Endothelial cell of umbilical vein (primary cell): ENCODE measurements around the gene ARHGEF7. TPM values are rescaled to one million over a fixed set of nuclear protein-coding genes. Genes with fewer than 3 reads are reported as not detected.

Experiments
- BruUV-seq: library from RNA; stranded (reverse); fragments of 400-500 nt; replicated peaks from 2 replicates; lab custom pipeline; 2021; lab: Mats Ljungman, UMichigan
- CTCF ChIA-PET: fragments of 300-600, 350-600 bp; sonication (Branson Sonifier 250); formaldehyde crosslinking; loops from one replicate; lab custom pipeline; 2021; ENCODE audit warnings: antibody characterized with exemption, inconsistent platforms; lab: Charles Lee
- POLR2A ChIA-PET: fragments of 300-600, 350-600 bp; sonication (Branson Sonifier 250); formaldehyde crosslinking; loops from one replicate; lab custom pipeline; 2021; ENCODE audit warnings: antibody characterized with exemption, inconsistent platforms; lab: Charles Lee
- DNase-seq: peaks from one replicate; pipeline ENCODE4 v3.0.0-alpha.2; 2011; ENCODE audit warnings: low read depth, low spot score
- FAIRE-seq: peaks from 2 replicates; lab custom pipeline; 2011; peaks lifted over from hg19 to GRCh38; lab: Jason Lieb, UNC
- H2AFZ ChIP-seq: 2 replicates; pipeline ENCODE4 v1.6.0; 2012; ENCODE audit warnings: low read depth, low read length, control low read depth, inconsistent platforms
- H3K27ac ChIP-seq: 2 replicates; pipeline ENCODE4 v1.5.1; 2011; ENCODE audit warnings: low read depth, mild to moderate bottlenecking, control low read depth, low read length, moderate library complexity; ENCODE audit not compliant: insufficient read depth
- H3K27me3 ChIP-seq, 2 experiments: 2 replicates each; pipeline versions ENCODE4 v1.6.0 to v1.6.1; 2011; ENCODE audit warnings: low read length in 2 of 2, mixed read lengths in 1 of 2; ENCODE audit not compliant: control insufficient read depth in 2 of 2, insufficient read depth in 2 of 2
- H3K36me3 ChIP-seq, 2 experiments: 2 replicates in 1 of 2; 3 replicates in 1 of 2; pipeline ENCODE4 v1.5.1; 2011; ENCODE audit warnings: low read length in 2 of 2, mild to moderate bottlenecking in 1 of 2, moderate library complexity in 1 of 2; ENCODE audit not compliant: control insufficient read depth in 2 of 2, insufficient read depth in 2 of 2; ENCODE audit errors: extremely low read depth in 1 of 2
- H3K4me1 ChIP-seq: 3 replicates; pipeline ENCODE4 v1.5.1; 2011; ENCODE audit warnings: mild to moderate bottlenecking, low read length; ENCODE audit not compliant: control insufficient read depth, insufficient read depth; ENCODE audit errors: extremely low read depth
- H3K4me2 ChIP-seq: 2 replicates; pipeline ENCODE4 v1.6.1; 2011; ENCODE audit warnings: low read length, control low read depth, mixed read lengths; ENCODE audit not compliant: insufficient read depth
- H3K4me3 ChIP-seq, 3 experiments: fragments of 200-600 bp in 1 of 3; sonication (generic), shearing (Covaris generic) in 1 of 3; replicated peaks in 1 of 3; 2 replicates each; pipeline ENCODE4 v1.5.1; 2011 to 2016; ENCODE audit warnings: control low read depth in 3 of 3, low read length in 3 of 3, mild to moderate bottlenecking in 2 of 3, inconsistent platforms in 1 of 3, low read depth in 1 of 3, moderate library complexity in 1 of 3; ENCODE audit not compliant: insufficient read depth in 1 of 3
- H3K79me2 ChIP-seq: 2 replicates; pipeline ENCODE4 v1.6.0; 2012; ENCODE audit warnings: low read length, inconsistent platforms; ENCODE audit not compliant: control insufficient read depth, insufficient read depth
- H3K9ac ChIP-seq: replicated peaks from 2 replicates; pipeline ENCODE3; 2011; ENCODE audit warnings: low read length, control low read depth; ENCODE audit not compliant: insufficient read depth; ENCODE audit errors: extremely low read depth
- H3K9me1 ChIP-seq: replicated peaks from 3 replicates; pipeline ENCODE4 v1.6.0; 2011; ENCODE audit warnings: mild to moderate bottlenecking, low read length; ENCODE audit not compliant: control insufficient read depth, insufficient read depth; ENCODE audit errors: extremely low read depth
- H3K9me3 ChIP-seq: replicated peaks from 2 replicates; pipeline ENCODE4 v1.5.1; 2012; ENCODE audit warnings: low read length, inconsistent platforms; ENCODE audit not compliant: control insufficient read depth, insufficient read depth
- H4K20me1 ChIP-seq: replicated peaks from 2 replicates; pipeline ENCODE3; 2011; ENCODE audit warnings: mild to moderate bottlenecking, low read length; ENCODE audit not compliant: control insufficient read depth, insufficient read depth; ENCODE audit errors: extremely low read depth
- EZH2 ChIP-seq: IDR thresholded peaks from 2 replicates; pipeline ENCODE4 v1.6.1; 2012; ENCODE audit warnings: borderline replicate concordance, low read depth, mild to moderate bottlenecking, moderate library complexity, low read length, inconsistent platforms; ENCODE audit not compliant: severe bottlenecking
- FOS ChIP-seq: IDR thresholded peaks from 2 replicates; pipeline ENCODE4 v1.6.1; 2011; ENCODE audit warnings: mild to moderate bottlenecking, low read length, moderate library complexity, borderline replicate concordance; ENCODE audit not compliant: insufficient read depth
- GATA2 ChIP-seq: IDR thresholded peaks from 2 replicates; pipeline ENCODE4 v1.7.0; 2011; ENCODE audit warnings: low read depth, mild to moderate bottlenecking, moderate library complexity, mixed read lengths, low read length; ENCODE audit not compliant: insufficient read length, insufficient read depth
- JUN ChIP-seq: IDR thresholded peaks from 2 replicates; pipeline ENCODE4 v1.6.1; 2011; ENCODE audit warnings: borderline replicate concordance, low read depth; ENCODE audit not compliant: insufficient read length, insufficient read depth
- MAX ChIP-seq: IDR thresholded peaks from 2 replicates; pipeline ENCODE4 v1.6.1; 2011; ENCODE audit not compliant: insufficient read depth, insufficient read length
- MYC ChIP-seq: IDR thresholded peaks from one replicate; pipeline ENCODE4 v1.6.1; 2011; ENCODE audit warnings: mild to moderate bottlenecking, low read depth, low read length
- POLR2A ChIP-seq: IDR thresholded peaks from 2 replicates; pipeline ENCODE4 v1.6.1; 2012; ENCODE audit warnings: low read depth, mild to moderate bottlenecking, control low read depth, low read length
- POLR2AphosphoS5 ChIP-seq: IDR thresholded peaks from 2 replicates; pipeline ENCODE4 v1.6.1; 2012; ENCODE audit warnings: low read depth, mild to moderate bottlenecking, control low read depth, low read length, moderate library complexity; ENCODE audit not compliant: insufficient read depth
- dilution Hi-C: fragments of 300-500 bp; cut with MboI; formaldehyde crosslinking; loops from one replicate; pipeline ENCODE4 v1.15.0; 2019; ENCODE audit warnings: low sequenced_read_pairs; ENCODE audit not compliant: extremely low pct_ligation_motif_present
- intact Hi-C: fragments of 100-400 bp; cut with micrococcal nuclease; formaldehyde crosslinking; loops from one replicate; pipeline ENCODE4 v1.10.0; 2022
- polyA plus RNA-seq, 4 experiments: library from polyadenylated mRNA; depleted of rRNA in 3 of 4; stranded (reverse) in 3 of 4; unstranded in 1 of 4; fragments of >200 nt; gene quantifications; 2 replicates each; pipeline versions ENCODE4 v1.2.1 to v1.2.3, GENCODE V29; 2011 to 2012; ENCODE audit warnings: missing spikeins in 1 of 4
- total RNA-seq: library from RNA; stranded (reverse); gene quantifications from 2 replicates; pipeline ENCODE4 v1.2.3, GENCODE V29; 2021
- TF ChIP-seq, protein P1 (sequence below), 2 donors: IDR thresholded peaks; 1 replicate in 1 of 2; 2 replicates in 1 of 2; pipeline ENCODE4 v1.5.1; 2011; ENCODE audit warnings: low read length in 2 of 2, mild to moderate bottlenecking in 2 of 2, moderate library complexity in 2 of 2, control low read depth in 1 of 2, inconsistent platforms in 1 of 2, low read depth in 1 of 2; ENCODE audit not compliant: insufficient read depth in 1 of 2; ENCODE audit errors: extremely low read depth in 1 of 2

ARHGEF7 gene
- total and polyA plus RNA-seq, 2 donors (not counting 3 experiments of a cell fraction or from before 2014, with no cell fraction given): 94.9 to 155 TPM

DNA sequence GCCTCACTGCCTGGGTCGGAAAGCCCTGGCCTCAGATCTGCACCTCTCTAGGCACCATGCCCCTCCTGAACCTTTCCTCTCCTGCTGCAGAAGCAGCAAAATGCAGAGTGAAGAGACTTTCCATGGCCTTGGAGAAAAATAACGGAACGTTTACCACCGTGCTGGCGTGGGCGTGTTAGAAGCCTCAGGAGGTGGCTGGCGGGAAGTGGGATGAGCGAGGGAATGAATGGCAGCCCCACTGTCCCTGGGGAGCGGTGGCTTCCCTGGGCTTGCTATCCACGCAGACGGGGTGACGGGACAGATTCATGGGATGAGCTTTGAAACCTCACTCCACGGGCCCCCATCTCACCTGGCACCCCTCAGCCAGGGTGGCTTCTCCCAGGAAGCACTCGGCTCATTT lies 209.6 kb downstream of the ARHGEF7 start:
- H3K27me3 ChIP-seq: no peaks in the 10 kb centered on the region
- intact Hi-C loops: no loop called here

GRCh38 chr13:111325146-111325890 lies 210.2 kb downstream of the ARHGEF7 start:
- POLR2A ChIA-PET: no interaction called here
- TF ChIP-seq JUN: no peak
- TF ChIP-seq MAX: no peak
- no peak for TF ChIP-seq EZH2
- TF ChIP-seq POLR2AphosphoS5: no peak
- TF ChIP-seq FOS: no peak
- TF ChIP-seq POLR2A: no peak
- no peak for TF ChIP-seq MYC
- TF ChIP-seq GATA2: no peak
- TF ChIP-seq, protein P1, sequence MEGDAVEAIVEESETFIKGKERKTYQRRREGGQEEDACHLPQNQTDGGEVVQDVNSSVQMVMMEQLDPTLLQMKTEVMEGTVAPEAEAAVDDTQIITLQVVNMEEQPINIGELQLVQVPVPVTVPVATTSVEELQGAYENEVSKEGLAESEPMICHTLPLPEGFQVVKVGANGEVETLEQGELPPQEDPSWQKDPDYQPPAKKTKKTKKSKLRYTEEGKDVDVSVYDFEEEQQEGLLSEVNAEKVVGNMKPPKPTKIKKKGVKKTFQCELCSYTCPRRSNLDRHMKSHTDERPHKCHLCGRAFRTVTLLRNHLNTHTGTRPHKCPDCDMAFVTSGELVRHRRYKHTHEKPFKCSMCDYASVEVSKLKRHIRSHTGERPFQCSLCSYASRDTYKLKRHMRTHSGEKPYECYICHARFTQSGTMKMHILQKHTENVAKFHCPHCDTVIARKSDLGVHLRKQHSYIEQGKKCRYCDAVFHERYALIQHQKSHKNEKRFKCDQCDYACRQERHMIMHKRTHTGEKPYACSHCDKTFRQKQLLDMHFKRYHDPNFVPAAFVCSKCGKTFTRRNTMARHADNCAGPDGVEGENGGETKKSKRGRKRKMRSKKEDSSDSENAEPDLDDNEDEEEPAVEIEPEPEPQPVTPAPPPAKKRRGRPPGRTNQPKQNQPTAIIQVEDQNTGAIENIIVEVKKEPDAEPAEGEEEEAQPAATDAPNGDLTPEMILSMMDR (IDR thresholded peaks at IDR 0.05; ENCODE audit: extremely low read depth in 1 of 2, insufficient read depth in 1 of 2, low read depth in 1 of 2, low read length in 2 of 2): no peak
- intact Hi-C loops: no loop called here
- H4K20me1 ChIP-seq: no peaks in the 10 kb centered on the region
- no peak overlapping the region for H3K9ac ChIP-seq
- dilution Hi-C loops: no loop called here
- no peaks in the 10 kb centered on the region for H3K4me1 ChIP-seq
- H3K4me2 ChIP-seq: no peak overlapping the region
- H3K79me2 ChIP-seq: no peaks in the 10 kb centered on the region
- H3K9me1 ChIP-seq: no peaks in the 10 kb centered on the region
- DNase-seq (no peak), FAIRE-seq (no peak)
- no peak overlapping the region for H2AFZ ChIP-seq
- H3K4me3 ChIP-seq: no peak overlapping the region
- no peaks in the 10 kb centered on the region for H3K9me3 ChIP-seq
- H3K36me3 ChIP-seq: no peaks in the 10 kb centered on the region
- CTCF ChIA-PET: no interaction called here
- H3K27me3 ChIP-seq: no peaks in the 10 kb centered on the region
- no TSS peak for BruUV-seq
- no peak overlapping the region for H3K27ac ChIP-seq

More for the DNA sequence above, 209.6 kb downstream of the ARHGEF7 start:
- no peak for DNase-seq
- Histone ChIP-seq H3K4me2 (no peak overlapping the region), H3K9ac (no peak overlapping the region), H3K9me1 (no peaks in the 10 kb centered on the region), H3K4me1 (no peaks in the 10 kb centered on the region), H2AFZ (no peak overlapping the region), H3K9me3 (no peaks in the 10 kb centered on the region), H3K27ac (no peak overlapping the region), H3K79me2 (no peaks in the 10 kb centered on the region), H3K36me3 (no peaks in the 10 kb centered on the region), H3K4me3 (no peak overlapping the region), H4K20me1 (no peaks in the 10 kb centered on the region)
- POLR2A ChIA-PET: no interaction called here
- CTCF ChIA-PET: no interaction called here
- FAIRE-seq: no peak
- dilution Hi-C loops: no loop called here
- BruUV-seq: no TSS peak
- no peak for TF ChIP-seq JUN
- no peak for TF ChIP-seq FOS
- TF ChIP-seq GATA2: no peak
- TF ChIP-seq POLR2AphosphoS5: no peak
- TF ChIP-seq EZH2: no peak
